AG08395 (cell line): ENCODE data around the gene GNB1L.

ENCODE experiments used
- DNase-seq: peaks from one replicate; pipeline ENCODE4 v3.0.0; 2012; ENCODE audit warnings: mixed read lengths, low spot score

The GNB1L gene

GRCh38 chr22:19760951-19761724, 93.5 kb downstream of the GNB1L start:
- DNase-seq, result no peak

GRCh38 chr22:19760058-19760950, 94.4 kb downstream of the GNB1L start, which contains the start of gene TBX1:
TBX1 (plus strand) TSS chr22:19760778; CDS start chr22:19760844, 66 bp downstream.
- DNase-seq, result peak; percentile 34

GRCh38 chr22:19759427-19760057, 95.1 kb downstream of the GNB1L start:
- no peak for DNase-seq

GRCh38 chr22:19758896-19759426, 95.7 kb downstream of the GNB1L start:
- DNase-seq, result no peak

GRCh38 chr22:19757985-19758895, 96.4 kb downstream of the GNB1L start:
- DNase-seq, result no peak

- DNase-seq, result peak; percentile 35
These were observed 97.3 kb downstream of the GNB1L start for GRCh38 chr22:19757140-19757984.

- DNase-seq, result peak; percentile 37
These were observed 98.2 kb downstream of the GNB1L start for GRCh38 chr22:19756288-19757128.

GRCh38 chr22:19755722-19756287, 98.9 kb downstream of the GNB1L start:
- DNase-seq, result no peak

- DNase-seq, result no peak
These were observed 99.4 kb downstream of the GNB1L start for GRCh38 chr22:19755145-19755710.

- no peak for DNase-seq
These were observed 100.0 kb downstream of the GNB1L start for GRCh38 chr22:19754701-19755144.

- DNase-seq, result no peak
These were observed 100.5 kb downstream of the GNB1L start for GRCh38 chr22:19753996-19754700.

- DNase-seq, result no peak
These were observed 101.4 kb downstream of the GNB1L start for GRCh38 chr22:19753090-19753842.

- DNase-seq, result no peak
These were observed 103.0 kb downstream of the GNB1L start for GRCh38 chr22:19751497-19752245.

- DNase-seq, result no peak
These were observed 103.9 kb downstream of the GNB1L start for GRCh38 chr22:19750507-19751490.

GRCh38 chr22:19749876-19750275, 104.8 kb downstream of the GNB1L start:
- no peak for DNase-seq
